Activated CD4-positive, CD25-positive, alpha-beta regulatory T cell treated with anti-CD3 and anti-CD28 coated beads, Interleukin-2, amount 50 U/mL, for 16 hours (primary cell): ENCODE measurements around the gene LMBRD2.
"Not testable (repeated sequence)": the region's sequence is repeated elsewhere in the genome, so short reads cannot be mapped to it uniquely, and the experiment has no call there.

Source experiments
- DNase-seq: peaks from one replicate; pipeline ENCODE4 v3.0.0-alpha.2; 2020; ENCODE audit warnings: low read depth, low spot score

LMBRD2 gene

GRCh38 chr5:36151434-36152323 lies at the start of gene LMBRD2, which contains the start of gene SKP2:
LMBRD2 (minus strand) TSS chr5:36151887; CDS start chr5:36143349, 8,538 bp downstream.
SKP2 (plus strand) TSS chr5:36152111; CDS start chr5:36152263, 152 bp downstream.
- DNase-seq: peak; percentile 98

GRCh38 chr5:36200513-36200912 lies 48.8 kb upstream of the LMBRD2 start:
- DNase-seq: no peak

GRCh38 chr5:36199620-36200019 lies 47.9 kb upstream of the LMBRD2 start:
- DNase-seq: no peak

DNA sequence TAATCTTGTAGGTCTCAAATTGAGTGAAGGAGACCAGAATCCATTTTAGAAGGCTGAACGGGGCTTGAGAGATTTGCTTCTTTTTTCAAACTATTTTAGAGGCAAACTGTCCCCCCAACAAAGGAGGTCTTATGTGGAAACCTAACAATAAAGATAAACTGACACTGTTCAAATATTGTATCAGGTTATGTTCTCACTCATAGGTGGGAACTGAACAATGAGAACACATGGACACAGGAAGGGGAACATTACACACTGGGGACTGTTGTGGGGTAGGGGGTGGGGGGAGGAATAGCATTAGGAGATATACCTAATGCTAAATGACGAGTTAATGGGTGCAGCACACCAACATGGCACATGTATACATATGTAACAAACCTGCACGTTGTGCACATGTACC lies 47.1 kb upstream of the LMBRD2 start:
- not testable (repeated sequence) for DNase-seq

DNA sequence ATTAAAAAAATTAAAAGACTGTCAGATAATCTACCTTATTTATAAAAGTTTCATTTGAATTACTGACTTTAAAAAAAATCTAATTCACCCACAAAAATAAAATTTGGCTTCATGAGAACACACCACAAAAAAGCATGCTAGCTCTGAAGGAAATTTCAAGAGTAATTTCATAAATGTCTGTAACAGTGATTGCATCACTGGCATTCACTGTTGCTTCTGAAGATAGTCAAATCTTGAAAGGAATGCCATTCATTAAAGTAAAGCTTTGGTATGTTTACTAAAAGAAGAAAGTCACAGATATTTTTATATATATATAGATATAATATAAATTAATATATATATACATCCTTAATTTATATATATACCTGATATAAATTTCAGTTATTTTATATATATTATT lies 46.6 kb upstream of the LMBRD2 start:
- no peak for DNase-seq

- no peak for DNase-seq
Measured at GRCh38 chr5:36193746-36194145, 42.1 kb upstream of the LMBRD2 start.

GRCh38 chr5:36184408-36184807 lies 32.7 kb upstream of the LMBRD2 start:
- DNase-seq: not testable (repeated sequence)

DNA sequence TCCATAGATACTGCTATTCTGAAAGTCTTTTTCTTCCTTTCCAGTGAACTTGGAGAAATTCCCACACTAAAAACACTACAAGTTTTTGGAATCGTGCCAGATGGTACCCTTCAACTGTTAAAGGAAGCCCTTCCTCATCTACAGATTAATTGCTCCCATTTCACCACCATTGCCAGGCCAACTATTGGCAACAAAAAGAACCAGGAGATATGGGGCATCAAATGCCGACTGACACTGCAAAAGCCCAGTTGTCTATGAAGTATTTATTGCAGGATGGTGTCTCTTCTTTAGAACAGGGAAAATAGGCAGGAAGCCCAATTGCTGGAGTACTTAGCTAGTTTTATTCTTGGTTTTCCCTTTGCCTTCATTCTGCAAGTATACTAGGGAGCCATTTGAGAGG lies 30.1 kb upstream of the LMBRD2 start:
- DNase-seq: no peak

GRCh38 chr5:36180556-36181350 lies 29.1 kb upstream of the LMBRD2 start:
- DNase-seq: no peak

- DNase-seq: no peak
Measured at GRCh38 chr5:36179950-36180349, 28.3 kb upstream of the LMBRD2 start.

DNA sequence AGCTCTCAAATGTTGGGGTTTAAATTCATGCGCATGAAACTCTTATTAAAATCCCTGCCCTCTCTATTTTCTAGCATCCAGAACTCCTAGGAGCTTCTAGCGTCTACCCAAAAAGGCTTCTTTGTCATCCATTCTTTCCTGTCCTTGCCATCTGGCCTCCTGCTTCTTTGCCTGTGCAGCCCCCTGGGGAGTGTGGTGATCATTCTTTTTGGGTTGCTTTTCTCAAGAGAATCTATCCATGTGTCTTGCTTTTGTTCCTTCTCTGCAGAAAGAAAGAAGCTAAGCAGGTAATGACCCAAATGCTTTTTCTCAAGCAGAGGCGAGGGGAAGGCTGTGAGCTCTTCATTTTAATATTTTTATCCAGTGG lies 26.8 kb upstream of the LMBRD2 start:
- DNase-seq: no peak

GRCh38 chr5:36177715-36178523 lies 26.2 kb upstream of the LMBRD2 start:
- no peak for DNase-seq

GRCh38 chr5:36177154-36177553 lies 25.5 kb upstream of the LMBRD2 start:
- no peak for DNase-seq

DNA sequence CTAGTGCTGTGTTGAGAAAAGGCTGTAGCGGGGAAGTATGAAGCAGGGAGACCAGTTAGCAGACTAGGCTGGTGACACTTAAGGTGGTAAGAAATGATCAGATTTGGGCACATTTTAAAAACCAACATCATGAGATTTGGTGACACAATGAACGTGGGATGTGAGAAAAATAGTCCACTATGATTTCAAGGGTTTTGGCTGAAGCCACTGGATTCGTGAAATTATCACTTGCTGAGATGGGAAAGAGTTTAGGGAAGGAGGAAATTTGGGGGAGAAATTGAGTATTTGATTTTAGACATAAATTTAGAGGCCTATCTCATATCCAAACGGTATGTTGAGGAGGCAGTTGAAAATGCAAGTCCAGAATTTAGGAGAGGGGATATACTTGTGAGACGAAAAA lies 23.4 kb upstream of the LMBRD2 start:
- no peak for DNase-seq

GRCh38 chr5:36174119-36174518 lies 22.4 kb upstream of the LMBRD2 start:
- no peak for DNase-seq

- DNase-seq: no peak
Measured at GRCh38 chr5:36173426-36173825, 21.7 kb upstream of the LMBRD2 start.

DNA sequence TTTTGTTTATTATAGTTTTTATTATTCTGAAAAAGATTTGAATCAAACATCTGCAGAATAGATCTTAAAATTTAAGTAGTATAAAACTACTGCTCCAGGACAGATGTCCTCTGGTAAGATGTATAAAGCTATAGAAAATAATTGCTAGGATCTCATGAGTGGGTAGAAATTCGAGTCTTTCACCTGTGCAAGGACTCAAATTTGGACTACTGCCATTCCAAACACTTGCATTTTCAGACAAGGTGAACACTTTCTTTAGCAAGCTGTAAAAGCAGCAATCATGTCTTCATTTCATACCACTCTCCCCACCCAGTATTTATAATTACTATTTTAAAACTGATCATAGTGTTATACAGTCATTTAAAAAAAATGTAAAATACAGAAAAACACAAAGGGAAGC lies 20.9 kb upstream of the LMBRD2 start:
- no peak for DNase-seq

- no peak for DNase-seq
Measured at GRCh38 chr5:36170832-36171424, 19.2 kb upstream of the LMBRD2 start.

GRCh38 chr5:36168737-36169136 lies 17.1 kb upstream of the LMBRD2 start:
- no peak for DNase-seq

DNA sequence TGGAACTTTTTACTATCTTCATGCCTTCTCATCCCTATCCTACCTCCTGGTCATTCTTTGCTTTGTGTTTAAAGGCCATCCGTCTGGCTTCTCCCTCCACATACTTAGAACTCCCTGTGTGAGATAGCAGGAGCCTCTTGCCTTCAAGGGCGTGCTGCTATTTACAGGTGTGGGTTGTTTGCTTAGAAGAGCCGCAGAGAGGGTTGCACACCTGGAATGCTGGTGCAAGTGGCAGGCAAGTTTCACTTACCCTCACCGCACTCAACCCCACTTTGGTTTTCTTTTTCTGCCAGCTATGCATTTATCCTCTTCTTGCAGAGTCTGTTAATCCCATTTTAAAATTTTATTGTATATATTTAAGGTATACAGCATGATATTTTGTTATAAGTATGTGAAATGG lies 12.8 kb upstream of the LMBRD2 start:
- no peak for DNase-seq

DNA sequence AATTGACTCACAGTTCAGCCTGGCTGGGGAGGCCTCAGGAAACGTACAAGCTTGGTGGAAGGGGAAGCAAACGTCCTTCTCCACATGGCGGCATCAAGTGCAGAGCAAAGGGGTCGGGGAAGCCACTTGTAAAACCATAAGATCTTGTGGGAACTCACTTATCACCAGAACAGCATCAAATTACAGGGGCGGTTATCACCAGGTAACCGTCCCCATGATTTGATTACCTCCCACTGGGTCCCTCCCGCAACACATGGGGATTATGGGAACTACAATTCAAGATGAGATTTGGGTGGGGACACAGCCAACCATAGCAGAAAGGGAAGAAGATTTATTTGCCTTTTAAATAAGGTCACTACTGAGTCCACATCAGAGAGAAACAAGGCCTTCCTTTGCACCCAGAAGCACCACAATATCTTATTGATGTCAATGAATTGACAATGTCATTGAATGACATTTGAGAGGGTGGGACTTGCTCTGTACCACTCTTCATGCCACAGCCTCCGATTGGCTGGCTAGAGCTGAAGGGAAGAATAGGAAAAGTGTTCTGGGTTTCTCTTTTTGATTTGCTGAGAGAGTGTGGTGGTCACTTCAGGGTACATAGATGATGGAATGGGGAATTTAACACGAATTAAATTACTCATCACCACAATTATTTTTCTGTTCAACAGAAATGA lies 11.3 kb upstream of the LMBRD2 start:
- no peak for DNase-seq
